Peyer's patch (tissue), 4 donors: Measurements from ENCODE around the gene HCST. TPM values are rescaled to one million over a fixed set of nuclear protein-coding genes. Genes with fewer than 3 reads are reported as not detected.

ENCODE experiments used
- DNase-seq, 3 donors: peaks; one replicate each; pipeline ENCODE4 v3.0.0-alpha.2; 2017 to 2019
- H3K27ac ChIP-seq, 4 donors: fragments of 200-600 bp; sonication (generic); one replicate each; pipeline ENCODE4 v1.5.1; 2016 to 2019
- H3K27me3 ChIP-seq, 2 donors: fragments of 200-600 bp; sonication (generic); one replicate each; pipeline ENCODE4 v1.5.1; 2019
- H3K36me3 ChIP-seq, 3 donors: fragments of 200-600 bp; sonication (generic); one replicate each; pipeline ENCODE4 v1.5.1; 2016 to 2019
- H3K4me1 ChIP-seq, 4 donors: fragments of 200-600 bp; sonication (generic); one replicate each; pipeline ENCODE4 v1.5.1; 2016 to 2019
- H3K4me3 ChIP-seq, 4 donors: fragments of 200-600 bp; sonication (generic); 1 replicate in 3 of 4; 2 replicates in 1 of 4; pipeline ENCODE4 v1.5.1; 2016 to 2019; ENCODE audit warnings: mild to moderate bottlenecking in 1 of 4
- H3K9me3 ChIP-seq, 4 donors: fragments of 200-600 bp; sonication (generic); one replicate each; pipeline ENCODE4 v1.5.1; 2016 to 2019; ENCODE audit warnings: mild to moderate bottlenecking in 1 of 4
- POLR2A ChIP-seq, 2 donors: fragments of 450-650 bp; IDR thresholded peaks; one replicate each; pipeline ENCODE4 v1.5.1; 2017; ENCODE audit warnings: antibody characterized with exemption in 2 of 2, mild to moderate bottlenecking in 2 of 2, moderate library complexity in 2 of 2
- total RNA-seq, 4 donors: library from RNA; depleted of rRNA; stranded (reverse); fragments of >200 nt; gene quantifications; one replicate each; pipeline ENCODE4 v1.1.0, GENCODE V29; 2016
- TF ChIP-seq, protein P1 (sequence below), 6 experiments: fragments of 450-650 bp in 4 of 6; fragments of 200-600 bp in 2 of 6; sonication (generic) in 1 of 6; IDR thresholded peaks; one replicate each; pipeline ENCODE4 v1.5.1; 2017 to 2019; ENCODE audit warnings: antibody characterized with exemption in 6 of 6, mild to moderate bottlenecking in 3 of 6, moderate library complexity in 1 of 6

Gene HCST
- total RNA-seq, 4 donors from 2014 or later: 9.7 TPM; not detected in 3

DNA sequence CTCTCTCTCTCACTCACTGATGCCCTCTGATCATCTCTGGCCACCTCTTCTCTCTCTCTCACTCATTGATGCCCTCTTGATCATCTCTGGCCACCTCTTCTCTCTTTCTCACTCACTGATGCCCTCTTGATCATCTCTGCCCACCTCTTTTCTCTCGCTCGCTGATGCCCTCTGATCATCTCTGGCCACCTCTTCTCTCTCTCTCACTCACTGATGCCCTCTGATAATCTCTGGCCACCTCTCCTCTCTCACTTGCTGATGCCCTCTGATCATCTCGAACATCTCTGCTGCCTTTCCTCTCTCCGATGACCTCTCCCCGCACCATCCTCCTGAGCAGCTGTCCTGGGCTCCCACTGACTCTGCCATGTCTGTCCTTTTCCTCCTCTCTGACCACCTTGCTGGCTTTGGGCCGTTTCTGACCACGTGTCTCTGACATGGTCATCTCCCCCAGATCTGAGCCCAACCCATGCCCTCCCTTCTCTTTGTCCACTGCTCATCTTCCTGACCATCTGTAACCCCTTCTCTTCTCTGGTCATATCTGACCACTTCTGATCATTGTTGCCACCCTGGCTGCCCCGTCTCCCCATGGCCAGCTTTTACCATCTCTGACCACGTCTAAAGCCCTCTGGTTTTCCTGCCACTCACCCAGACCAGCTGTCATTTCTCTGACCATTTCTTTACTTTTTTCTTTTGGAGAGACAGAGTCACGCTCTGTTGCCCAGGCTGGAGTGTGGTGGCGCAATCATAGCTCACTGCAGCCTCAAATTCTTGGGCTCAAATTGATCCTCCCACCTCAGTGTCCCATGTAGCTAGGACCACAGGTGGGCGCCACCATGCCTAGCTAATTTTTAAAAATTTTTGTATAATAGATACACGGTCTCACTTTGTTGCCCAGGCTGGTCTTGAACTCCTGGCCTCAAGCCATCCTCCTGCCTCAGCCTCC is 36.2 kb downstream of the HCST start:
- Histone ChIP-seq H3K27ac (no peak overlapping the region), H3K4me1 (peaks cover 0 to 32% (median 9%) of the 10 kb centered on the region in 4 donors), H3K9me3 (no peaks in the 10 kb centered on the region), H3K36me3 (peaks cover 0 to 23% (median 0%) of the 10 kb centered on the region in 3 donors), H3K27me3 (no peaks in the 10 kb centered on the region), H3K4me3 (no peak overlapping the region)
- TF ChIP-seq, protein P1, sequence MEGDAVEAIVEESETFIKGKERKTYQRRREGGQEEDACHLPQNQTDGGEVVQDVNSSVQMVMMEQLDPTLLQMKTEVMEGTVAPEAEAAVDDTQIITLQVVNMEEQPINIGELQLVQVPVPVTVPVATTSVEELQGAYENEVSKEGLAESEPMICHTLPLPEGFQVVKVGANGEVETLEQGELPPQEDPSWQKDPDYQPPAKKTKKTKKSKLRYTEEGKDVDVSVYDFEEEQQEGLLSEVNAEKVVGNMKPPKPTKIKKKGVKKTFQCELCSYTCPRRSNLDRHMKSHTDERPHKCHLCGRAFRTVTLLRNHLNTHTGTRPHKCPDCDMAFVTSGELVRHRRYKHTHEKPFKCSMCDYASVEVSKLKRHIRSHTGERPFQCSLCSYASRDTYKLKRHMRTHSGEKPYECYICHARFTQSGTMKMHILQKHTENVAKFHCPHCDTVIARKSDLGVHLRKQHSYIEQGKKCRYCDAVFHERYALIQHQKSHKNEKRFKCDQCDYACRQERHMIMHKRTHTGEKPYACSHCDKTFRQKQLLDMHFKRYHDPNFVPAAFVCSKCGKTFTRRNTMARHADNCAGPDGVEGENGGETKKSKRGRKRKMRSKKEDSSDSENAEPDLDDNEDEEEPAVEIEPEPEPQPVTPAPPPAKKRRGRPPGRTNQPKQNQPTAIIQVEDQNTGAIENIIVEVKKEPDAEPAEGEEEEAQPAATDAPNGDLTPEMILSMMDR (IDR thresholded peaks at IDR 0.05): no peak
- no peak for DNase-seq

DNA sequence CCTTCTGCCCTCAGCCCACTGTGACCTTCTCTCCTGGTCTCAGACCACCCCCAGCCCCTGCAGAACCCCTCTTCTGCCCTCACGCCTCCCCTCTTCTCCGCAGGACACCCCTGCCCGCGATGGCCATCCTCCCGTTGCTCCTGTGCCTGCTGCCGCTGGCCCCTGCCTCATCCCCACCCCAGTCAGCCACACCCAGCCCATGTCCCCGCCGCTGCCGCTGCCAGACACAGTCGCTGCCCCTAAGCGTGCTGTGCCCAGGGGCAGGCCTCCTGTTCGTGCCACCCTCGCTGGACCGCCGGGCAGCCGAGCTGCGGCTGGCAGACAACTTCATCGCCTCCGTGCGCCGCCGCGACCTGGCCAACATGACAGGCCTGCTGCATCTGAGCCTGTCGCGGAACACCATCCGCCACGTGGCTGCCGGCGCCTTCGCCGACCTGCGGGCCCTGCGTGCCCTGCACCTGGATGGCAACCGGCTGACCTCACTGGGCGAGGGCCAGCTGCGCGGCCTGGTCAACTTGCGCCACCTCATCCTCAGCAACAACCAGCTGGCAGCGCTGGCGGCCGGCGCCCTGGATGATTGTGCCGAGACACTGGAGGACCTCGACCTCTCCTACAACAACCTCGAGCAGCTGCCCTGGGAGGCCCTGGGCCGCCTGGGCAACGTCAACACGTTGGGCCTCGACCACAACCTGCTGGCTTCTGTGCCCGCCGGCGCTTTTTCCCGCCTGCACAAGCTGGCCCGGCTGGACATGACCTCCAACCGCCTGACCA is 37.2 kb downstream of the HCST start:
- Histone ChIP-seq H3K4me3 (no peak overlapping the region), H3K9me3 (no peaks in the 10 kb centered on the region), H3K27ac (no peak overlapping the region), H3K27me3 (no peaks in the 10 kb centered on the region), H3K4me1 (peaks cover 0 to 32% (median 9%) of the 10 kb centered on the region in 4 donors), H3K36me3 (peaks cover 0 to 26% (median 0%) of the 10 kb centered on the region in 3 donors)
- DNase-seq: no peak
- TF ChIP-seq, protein P1 (IDR thresholded peaks at IDR 0.05): no peak
- TF ChIP-seq POLR2A (IDR thresholded peaks at IDR 0.05): no peak

DNA sequence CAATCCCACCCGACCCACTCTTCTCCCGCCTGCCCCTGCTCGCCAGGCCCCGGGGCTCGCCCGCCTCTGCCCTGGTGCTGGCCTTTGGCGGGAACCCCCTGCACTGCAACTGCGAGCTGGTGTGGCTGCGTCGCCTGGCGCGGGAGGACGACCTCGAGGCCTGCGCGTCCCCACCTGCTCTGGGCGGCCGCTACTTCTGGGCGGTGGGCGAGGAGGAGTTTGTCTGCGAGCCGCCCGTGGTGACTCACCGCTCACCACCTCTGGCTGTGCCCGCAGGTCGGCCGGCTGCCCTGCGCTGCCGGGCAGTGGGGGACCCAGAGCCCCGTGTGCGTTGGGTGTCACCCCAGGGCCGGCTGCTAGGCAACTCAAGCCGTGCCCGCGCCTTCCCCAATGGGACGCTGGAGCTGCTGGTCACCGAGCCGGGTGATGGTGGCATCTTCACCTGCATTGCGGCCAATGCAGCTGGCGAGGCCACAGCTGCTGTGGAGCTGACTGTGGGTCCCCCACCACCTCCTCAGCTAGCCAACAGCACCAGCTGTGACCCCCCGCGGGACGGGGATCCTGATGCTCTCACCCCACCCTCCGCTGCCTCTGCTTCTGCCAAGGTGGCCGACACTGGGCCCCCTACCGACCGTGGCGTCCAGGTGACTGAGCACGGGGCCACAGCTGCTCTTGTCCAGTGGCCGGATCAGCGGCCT is 37.9 kb downstream of the HCST start:
- DNase-seq: no peak
- H3K27ac ChIP-seq: no peak overlapping the region
- H3K4me3 ChIP-seq: no peak overlapping the region
- peaks cover 0 to 30% (median 9%) of the 10 kb centered on the region in 4 donors for H3K4me1 ChIP-seq
- peaks cover 0 to 31% (median 0%) of the 10 kb centered on the region in 3 donors for H3K36me3 ChIP-seq
- no peak for TF ChIP-seq POLR2A (IDR thresholded peaks at IDR 0.05)
- TF ChIP-seq, protein P1 (IDR thresholded peaks at IDR 0.05): no peak
- no peaks in the 10 kb centered on the region for H3K27me3 ChIP-seq
- H3K9me3 ChIP-seq: no peaks in the 10 kb centered on the region

DNA sequence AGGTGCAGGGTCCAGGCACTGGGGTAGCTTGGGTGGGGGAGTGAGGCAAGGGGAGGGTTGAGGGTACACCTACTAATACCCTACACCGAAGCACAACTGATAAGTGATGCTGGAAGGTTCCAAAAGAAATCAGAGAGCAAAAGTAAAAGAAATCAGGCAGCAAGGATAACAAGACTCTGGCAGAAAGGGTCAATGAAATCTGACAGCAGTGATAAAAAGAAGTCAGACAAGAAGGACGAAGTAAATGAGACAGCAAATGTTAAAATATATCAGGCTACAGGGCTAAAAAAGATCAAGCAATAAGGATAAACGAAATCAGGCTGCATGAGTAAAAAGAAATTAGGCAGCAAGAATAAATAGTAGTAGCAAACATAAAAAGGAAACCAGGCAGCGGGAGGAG is 38.5 kb downstream of the HCST start:
- Histone ChIP-seq H3K9me3 (no peaks in the 10 kb centered on the region), H3K4me3 (no peak overlapping the region), H3K27ac (no peak overlapping the region), H3K36me3 (peaks cover 0 to 31% (median 0%) of the 10 kb centered on the region in 3 donors), H3K27me3 (no peaks in the 10 kb centered on the region), H3K4me1 (peaks cover 0 to 23% (median 4%) of the 10 kb centered on the region in 4 donors)
- DNase-seq: no peak
- TF ChIP-seq, protein P1 (IDR thresholded peaks at IDR 0.05): no peak
- no peak for TF ChIP-seq POLR2A (IDR thresholded peaks at IDR 0.05)

DNA sequence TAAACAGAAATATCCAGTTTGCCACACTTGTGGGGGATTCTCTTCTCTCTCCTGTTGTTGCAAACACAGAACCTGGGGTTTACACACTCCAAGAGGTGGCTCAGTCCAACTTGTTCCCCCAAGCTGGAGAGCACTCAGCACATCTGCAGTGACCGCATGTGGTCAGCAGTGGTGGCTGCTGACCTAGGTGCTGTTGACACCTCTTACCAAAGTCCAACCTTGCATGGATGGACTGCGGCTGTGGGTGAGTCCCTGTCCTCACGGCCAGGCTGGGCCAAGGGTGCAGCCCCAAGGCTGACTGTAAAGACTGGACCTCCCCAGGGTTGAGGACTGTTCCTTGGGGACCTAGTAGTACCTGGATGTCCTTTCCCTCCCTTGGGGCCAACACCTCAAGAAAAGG is 39.9 kb downstream of the HCST start:
- peaks cover 0 to 31% (median 0%) of the 10 kb centered on the region in 3 donors for H3K36me3 ChIP-seq
- no peaks in the 10 kb centered on the region for H3K9me3 ChIP-seq
- TF ChIP-seq, protein P1 (IDR thresholded peaks at IDR 0.05): no peak
- TF ChIP-seq POLR2A (IDR thresholded peaks at IDR 0.05): no peak
- H3K4me3 ChIP-seq: no peak overlapping the region
- H3K27me3 ChIP-seq: no peaks in the 10 kb centered on the region
- H3K27ac ChIP-seq: no peak overlapping the region
- H3K4me1 ChIP-seq: peaks cover 0 to 15% (median 0%) of the 10 kb centered on the region in 4 donors
- no peak for DNase-seq
